GM13976 (cell line): ENCODE measurements around the gene PPP1R14C.

ENCODE experiments used
- DNase-seq: peaks from one replicate; pipeline ENCODE4 v3.0.0; 2012; ENCODE audit warnings: low spot score
- in situ Hi-C: fragments of 300-500 bp; cut with MboI; formaldehyde crosslinking; loops from one replicate; pipeline ENCODE4 v1.12.0; 2022; ENCODE audit warnings: low sequenced_read_pairs, mixed read lengths, inconsistent platforms; ENCODE audit not compliant: unreplicated experiment
- TF ChIP-seq, protein P1 (sequence below): IDR thresholded peaks from 2 replicates; pipeline ENCODE4 v1.5.1; 2012; ENCODE audit warnings: borderline replicate concordance, mild to moderate bottlenecking; ENCODE audit not compliant: insufficient read depth; ENCODE audit errors: extremely low read depth, missing control alignments, control extremely low read depth

PPP1R14C gene

GRCh38 chr6:150288456-150288855, 145.6 kb downstream of the PPP1R14C start:
- DNase-seq: no peak
- TF ChIP-seq, protein P1, sequence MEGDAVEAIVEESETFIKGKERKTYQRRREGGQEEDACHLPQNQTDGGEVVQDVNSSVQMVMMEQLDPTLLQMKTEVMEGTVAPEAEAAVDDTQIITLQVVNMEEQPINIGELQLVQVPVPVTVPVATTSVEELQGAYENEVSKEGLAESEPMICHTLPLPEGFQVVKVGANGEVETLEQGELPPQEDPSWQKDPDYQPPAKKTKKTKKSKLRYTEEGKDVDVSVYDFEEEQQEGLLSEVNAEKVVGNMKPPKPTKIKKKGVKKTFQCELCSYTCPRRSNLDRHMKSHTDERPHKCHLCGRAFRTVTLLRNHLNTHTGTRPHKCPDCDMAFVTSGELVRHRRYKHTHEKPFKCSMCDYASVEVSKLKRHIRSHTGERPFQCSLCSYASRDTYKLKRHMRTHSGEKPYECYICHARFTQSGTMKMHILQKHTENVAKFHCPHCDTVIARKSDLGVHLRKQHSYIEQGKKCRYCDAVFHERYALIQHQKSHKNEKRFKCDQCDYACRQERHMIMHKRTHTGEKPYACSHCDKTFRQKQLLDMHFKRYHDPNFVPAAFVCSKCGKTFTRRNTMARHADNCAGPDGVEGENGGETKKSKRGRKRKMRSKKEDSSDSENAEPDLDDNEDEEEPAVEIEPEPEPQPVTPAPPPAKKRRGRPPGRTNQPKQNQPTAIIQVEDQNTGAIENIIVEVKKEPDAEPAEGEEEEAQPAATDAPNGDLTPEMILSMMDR: no peak
- in situ Hi-C loops: no loop called here

DNA sequence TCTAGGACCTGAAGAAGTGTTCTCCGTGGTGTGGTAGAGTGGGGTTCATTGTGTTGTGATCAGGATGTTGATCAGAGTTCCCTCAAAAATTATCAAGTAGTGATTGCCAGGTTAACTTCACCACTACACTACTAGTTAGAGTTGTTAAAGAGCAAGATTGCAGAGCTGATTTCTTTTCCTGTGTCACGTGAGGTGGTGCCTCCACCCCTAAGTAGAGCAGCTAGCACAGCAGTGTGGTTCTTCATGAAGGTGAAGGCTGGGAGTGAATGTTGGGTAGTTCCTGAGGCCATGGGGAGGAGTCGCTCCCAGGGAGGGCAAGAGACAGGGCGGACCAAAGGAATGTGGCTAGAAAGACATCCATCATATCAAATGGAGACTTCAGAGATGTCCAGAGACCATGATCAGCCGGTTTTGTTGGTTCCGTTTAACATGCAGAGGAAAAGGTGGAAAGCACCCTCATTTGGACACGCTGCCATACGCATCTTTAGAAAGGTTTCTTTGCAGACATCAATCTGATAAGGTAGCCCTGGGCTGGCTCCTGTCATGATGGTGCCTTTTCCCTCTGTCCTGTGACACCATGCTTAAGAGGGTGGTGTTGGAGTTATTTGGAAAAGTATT, 146.7 kb downstream of the PPP1R14C start:
- TF ChIP-seq, protein P1: no peak
- in situ Hi-C loops: no loop called here
- no peak for DNase-seq

- TF ChIP-seq, protein P1: no peak
- no peak for DNase-seq
- in situ Hi-C loops: no loop called here
These were observed 147.6 kb downstream of the PPP1R14C start for GRCh38 chr6:150290429-150290828.

DNA sequence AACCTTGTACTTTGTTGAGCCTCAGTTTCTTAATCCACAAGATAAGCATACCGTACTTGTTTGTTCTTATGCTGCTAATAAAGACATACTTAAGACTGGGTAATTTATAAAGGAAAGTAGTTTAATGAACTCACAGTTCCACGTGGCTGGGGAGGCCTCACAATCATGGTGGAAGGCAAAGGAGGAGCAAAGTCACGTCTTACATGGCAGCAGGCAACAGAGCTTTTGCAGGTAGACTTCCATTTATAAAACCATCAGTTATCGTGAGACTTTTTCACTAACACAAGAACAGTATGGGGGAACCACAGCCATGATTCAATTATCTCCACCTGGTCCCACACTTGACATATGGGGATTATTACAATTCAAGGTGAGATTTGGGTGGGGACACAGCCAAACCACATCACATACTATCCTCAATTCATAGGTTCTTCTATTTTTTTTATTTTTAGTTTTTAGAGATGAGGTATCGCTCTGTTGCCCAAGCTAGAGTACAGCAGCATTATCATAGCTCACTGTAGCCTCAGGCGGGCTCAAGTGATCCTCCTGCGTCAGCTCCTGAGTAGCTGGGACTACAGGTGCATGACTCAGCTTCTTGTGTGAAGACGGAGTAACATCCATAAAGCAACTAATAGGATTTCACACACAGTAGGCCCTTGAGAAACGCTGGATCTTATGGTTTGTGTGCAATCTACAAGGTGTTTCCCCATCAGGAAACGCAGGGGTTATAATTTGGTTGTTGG, 149.3 kb downstream of the PPP1R14C start:
- TF ChIP-seq, protein P1: no peak
- no peak for DNase-seq
- in situ Hi-C loops: no loop called here

- in situ Hi-C loops: no loop called here
- TF ChIP-seq, protein P1: no peak
- no peak for DNase-seq
These were observed 150.2 kb downstream of the PPP1R14C start for GRCh38 chr6:150293019-150293418.

DNA sequence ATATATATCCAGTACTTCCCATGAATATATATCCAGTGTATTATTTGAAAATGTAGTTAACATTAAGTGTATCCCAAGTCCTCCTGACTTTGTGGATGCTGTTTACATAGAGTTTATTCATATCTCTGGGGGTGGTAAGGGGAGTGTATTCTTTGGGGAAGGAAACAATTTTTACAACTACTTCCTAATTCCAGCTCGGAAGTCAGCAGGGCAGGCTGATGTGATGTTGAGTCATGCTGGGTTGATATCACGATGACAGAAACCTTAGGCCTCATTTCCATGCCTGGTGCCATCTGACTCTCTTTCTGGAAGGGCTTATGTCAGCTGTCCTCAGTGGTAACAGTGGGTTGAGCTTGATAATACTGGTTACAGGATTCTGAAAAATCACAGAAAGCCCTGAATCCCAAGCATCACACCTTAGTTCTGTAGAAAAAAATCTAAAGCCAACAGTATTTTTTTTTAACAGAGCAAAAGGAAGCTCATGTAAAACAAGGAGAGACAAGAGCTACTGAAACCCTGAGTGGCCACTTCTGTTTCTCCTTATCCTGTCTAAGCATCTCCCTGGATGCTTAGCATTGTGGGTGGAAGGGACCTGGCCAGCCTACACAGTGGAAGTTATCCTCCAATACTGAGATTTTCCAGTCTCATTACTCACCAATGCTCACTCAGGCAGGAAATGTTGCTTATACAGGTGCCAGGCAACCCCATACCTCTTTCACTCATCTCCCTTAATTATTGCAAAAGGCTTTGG, 150.8 kb downstream of the PPP1R14C start:
- TF ChIP-seq, protein P1: no peak
- no peak for DNase-seq
- in situ Hi-C loops: no loop called here
